Loucy (cell line): Measurements from ENCODE around the gene WDR83.

Source experiments
- H2AFZ ChIP-seq: fragments of 200-600 bp; sonication (generic); 2 replicates; pipeline ENCODE4 v1.6.0; 2016; ENCODE audit warnings: antibody characterized with exemption, mild to moderate bottlenecking, low read length, moderate library complexity
- H3F3A ChIP-seq: fragments of 200-600 bp; 2 replicates; pipeline ENCODE4 v1.6.0; 2016; ENCODE audit warnings: antibody characterized with exemption, low read depth, mild to moderate bottlenecking
- H3K27me3 ChIP-seq: fragments of 200-600 bp; sonication (generic); 2 replicates; pipeline ENCODE4 v1.6.1; 2014; ENCODE audit warnings: low read length, mild to moderate bottlenecking; ENCODE audit not compliant: insufficient read depth, poor library complexity, severe bottlenecking
- H3K36me3 ChIP-seq: fragments of 200-600 bp; sonication (generic); 2 replicates; pipeline ENCODE4 v1.6.1; 2016; ENCODE audit warnings: low read length; ENCODE audit not compliant: insufficient read depth
- H3K4me1 ChIP-seq: fragments of 200-600 bp; sonication (generic); 2 replicates; pipeline ENCODE4 v1.5.1; 2014; ENCODE audit warnings: low read length, mild to moderate bottlenecking; ENCODE audit not compliant: insufficient read depth, poor library complexity, severe bottlenecking
- H3K4me2 ChIP-seq: fragments of 200-600 bp; sonication (generic); 2 replicates; pipeline ENCODE4 v1.6.0; 2014; ENCODE audit warnings: antibody characterized with exemption, low read length, low read depth, mild to moderate bottlenecking; ENCODE audit not compliant: poor library complexity, severe bottlenecking
- H3K4me3 ChIP-seq: fragments of 200-600 bp; sonication (generic); 2 replicates; pipeline ENCODE4 v1.5.1; 2014; ENCODE audit warnings: low read length, mild to moderate bottlenecking, mixed read lengths; ENCODE audit not compliant: poor library complexity, severe bottlenecking
- H3K79me2 ChIP-seq: fragments of 200-600 bp; sonication (generic); 2 replicates; pipeline ENCODE4 v1.6.1; 2014; ENCODE audit warnings: low read length; ENCODE audit not compliant: insufficient read depth
- H3K9ac ChIP-seq: fragments of 200-600 bp; sonication (generic); 2 replicates; pipeline ENCODE4 v1.6.0; 2014; ENCODE audit warnings: mild to moderate bottlenecking, low read depth, low read length, moderate library complexity; ENCODE audit not compliant: poor library complexity, severe bottlenecking
- H3K9me2 ChIP-seq: fragments of 200-600 bp; sonication (generic); replicated peaks from 2 replicates; pipeline ENCODE4 v1.6.1; 2016; ENCODE audit warnings: low read depth, low read length, mixed read lengths
- H3K9me3 ChIP-seq: fragments of 200-600 bp; sonication (generic); 2 replicates; pipeline ENCODE4 v1.6.1; 2014; ENCODE audit warnings: mild to moderate bottlenecking, antibody characterized with exemption, low read length, low read depth; ENCODE audit not compliant: insufficient read depth
- H4K20me1 ChIP-seq: fragments of 200-600 bp; sonication (generic); 2 replicates; pipeline ENCODE4 v1.6.0; 2014; ENCODE audit warnings: antibody characterized with exemption, low read length, mild to moderate bottlenecking; ENCODE audit not compliant: insufficient read depth, poor library complexity, severe bottlenecking
- CTCF ChIP-seq: fragments of 200-600 bp; sonication (generic); conservative IDR thresholded peaks from 2 replicates; pipeline ENCODE4 v1.5.1; 2014; ENCODE audit warnings: mild to moderate bottlenecking, antibody characterized with exemption, low read length
- EZH2phosphoT487 ChIP-seq: fragments of 200-600 bp; IDR thresholded peaks from 2 replicates; pipeline ENCODE4 v1.6.1; 2018; ENCODE audit warnings: antibody characterized with exemption, mild to moderate bottlenecking, moderate library complexity, borderline replicate concordance

Gene WDR83

GRCh38 chr19:12698138-12698537 is 31.5 kb downstream of the WDR83 start:
- H3K9ac ChIP-seq: no peak overlapping the region
- no peaks in the 10 kb centered on the region for H3K27me3 ChIP-seq
- H3F3A ChIP-seq: 0 out of 2 replicates have a peak, but pooled peaks cover 2% of the 10 kb centered on the region
- H3K4me1 ChIP-seq: peaks cover 8% of the 10 kb centered on the region
- H3K36me3 ChIP-seq: peaks cover 24% of the 10 kb centered on the region; the same call in 1 of the 2 replicates
- H2AFZ ChIP-seq: no peak overlapping the region
- TF ChIP-seq CTCF (no peak), EZH2phosphoT487 (no peak)
- no peak overlapping the region for H3K4me3 ChIP-seq
- H4K20me1 ChIP-seq: no peaks in the 10 kb centered on the region
- no peaks in the 10 kb centered on the region for H3K9me2 ChIP-seq
- no peaks in the 10 kb centered on the region for H3K9me3 ChIP-seq
- no peaks in the 10 kb centered on the region for H3K79me2 ChIP-seq
- H3K4me2 ChIP-seq: no peak overlapping the region

GRCh38 chr19:12701596-12702282 is 35.1 kb downstream of the WDR83 start:
- no peaks in the 10 kb centered on the region for H3K9me2 ChIP-seq
- peaks cover 56% of the 10 kb centered on the region; the same call in 1 of the 2 replicates for H3K36me3 ChIP-seq
- no peaks in the 10 kb centered on the region for H3K79me2 ChIP-seq
- H3K9me3 ChIP-seq: no peaks in the 10 kb centered on the region
- no peaks in the 10 kb centered on the region for H3K27me3 ChIP-seq
- no peak overlapping the region for H2AFZ ChIP-seq
- no peak overlapping the region for H3K4me2 ChIP-seq
- H3F3A ChIP-seq: 0 out of 2 replicates have a peak, but pooled peaks cover 1% of the 10 kb centered on the region
- no peaks in the 10 kb centered on the region for H4K20me1 ChIP-seq
- no peak overlapping the region for H3K4me3 ChIP-seq
- H3K9ac ChIP-seq: no peak overlapping the region
- peaks cover 6% of the 10 kb centered on the region for H3K4me1 ChIP-seq
- no peak for TF ChIP-seq EZH2phosphoT487
- TF ChIP-seq CTCF: no peak

- H3K79me2 ChIP-seq: no peaks in the 10 kb centered on the region
- H3K27me3 ChIP-seq: no peaks in the 10 kb centered on the region
- no peaks in the 10 kb centered on the region for H3K9me2 ChIP-seq
- H3K4me3 ChIP-seq: no peak overlapping the region
- H3F3A ChIP-seq: no peaks in the 10 kb centered on the region
- H4K20me1 ChIP-seq: no peaks in the 10 kb centered on the region
- H2AFZ ChIP-seq: no peak overlapping the region
- no peak overlapping the region for H3K4me2 ChIP-seq
- no peaks in the 10 kb centered on the region for H3K4me1 ChIP-seq
- H3K36me3 ChIP-seq: peaks cover 62% of the 10 kb centered on the region; the same call in 1 of the 2 replicates
- TF ChIP-seq EZH2phosphoT487 (no peak), CTCF (no peak)
- H3K9ac ChIP-seq: no peak overlapping the region
- no peaks in the 10 kb centered on the region for H3K9me3 ChIP-seq
Measured at GRCh38 chr19:12703046-12703445, 36.4 kb downstream of the WDR83 start.
